Peyer's patch (tissue), 4 donors: ENCODE measurements around the gene EFCAB14. TPM values are rescaled to one million over a fixed set of nuclear protein-coding genes. Genes with fewer than 3 reads are reported as not detected.

Experiments used
- DNase-seq, 3 donors: peaks; one replicate each; pipeline ENCODE4 v3.0.0-alpha.2; 2017 to 2019
- H3K27ac ChIP-seq, 4 donors: fragments of 200-600 bp; sonication (generic); one replicate each; pipeline ENCODE4 v1.5.1; 2016 to 2019
- H3K27me3 ChIP-seq, 2 donors: fragments of 200-600 bp; sonication (generic); one replicate each; pipeline ENCODE4 v1.5.1; 2019
- H3K36me3 ChIP-seq, 3 donors: fragments of 200-600 bp; sonication (generic); one replicate each; pipeline ENCODE4 v1.5.1; 2016 to 2019
- H3K4me1 ChIP-seq, 4 donors: fragments of 200-600 bp; sonication (generic); one replicate each; pipeline ENCODE4 v1.5.1; 2016 to 2019
- H3K4me3 ChIP-seq, 4 donors: fragments of 200-600 bp; sonication (generic); 1 replicate in 3 of 4; 2 replicates in 1 of 4; pipeline ENCODE4 v1.5.1; 2016 to 2019; ENCODE audit warnings: mild to moderate bottlenecking in 1 of 4
- H3K9me3 ChIP-seq, 4 donors: fragments of 200-600 bp; sonication (generic); one replicate each; pipeline ENCODE4 v1.5.1; 2016 to 2019; ENCODE audit warnings: mild to moderate bottlenecking in 1 of 4
- POLR2A ChIP-seq, 2 donors: fragments of 450-650 bp; IDR thresholded peaks; one replicate each; pipeline ENCODE4 v1.5.1; 2017; ENCODE audit warnings: antibody characterized with exemption in 2 of 2, mild to moderate bottlenecking in 2 of 2, moderate library complexity in 2 of 2
- total RNA-seq, 4 donors: library from RNA; depleted of rRNA; stranded (reverse); fragments of >200 nt; gene quantifications; one replicate each; pipeline ENCODE4 v1.1.0, GENCODE V29; 2016
- TF ChIP-seq, protein P1 (sequence below), 6 experiments: fragments of 450-650 bp in 4 of 6; fragments of 200-600 bp in 2 of 6; sonication (generic) in 1 of 6; IDR thresholded peaks; one replicate each; pipeline ENCODE4 v1.5.1; 2017 to 2019; ENCODE audit warnings: antibody characterized with exemption in 6 of 6, mild to moderate bottlenecking in 3 of 6, moderate library complexity in 1 of 6

EFCAB14 gene
- total RNA-seq, 4 donors from 2014 or later: 86.6 to 153 (median 96.9) TPM

DNA sequence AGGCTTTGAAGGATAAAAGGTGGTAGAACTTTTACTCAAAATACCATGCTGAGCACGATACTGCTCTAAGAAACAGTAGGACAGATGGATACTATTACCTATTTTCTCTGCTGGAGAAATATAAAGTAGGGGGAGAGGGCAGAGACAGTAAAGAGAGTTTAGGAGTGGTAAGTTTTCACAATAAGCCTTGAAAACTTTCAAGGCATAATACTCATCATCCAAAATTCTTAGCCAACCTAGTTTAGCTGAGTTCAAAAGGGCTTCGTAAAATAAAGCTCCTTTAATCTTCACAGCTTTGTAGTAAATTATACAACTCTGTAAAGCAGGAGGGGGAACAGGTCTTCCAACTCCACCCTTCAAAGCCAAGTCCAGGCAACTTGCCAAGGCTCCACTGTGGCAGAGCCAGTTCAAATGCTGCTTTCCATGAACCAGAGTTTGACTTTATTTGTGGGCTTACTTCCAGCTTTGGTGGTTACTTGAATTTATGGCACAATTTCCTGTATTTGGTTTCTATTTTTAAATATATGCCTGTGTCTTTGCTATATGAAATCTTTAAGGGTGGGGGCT lies 31.7 kb downstream of the EFCAB14 start:
- no peak for TF ChIP-seq POLR2A (IDR thresholded peaks at IDR 0.05)
- TF ChIP-seq, protein P1, sequence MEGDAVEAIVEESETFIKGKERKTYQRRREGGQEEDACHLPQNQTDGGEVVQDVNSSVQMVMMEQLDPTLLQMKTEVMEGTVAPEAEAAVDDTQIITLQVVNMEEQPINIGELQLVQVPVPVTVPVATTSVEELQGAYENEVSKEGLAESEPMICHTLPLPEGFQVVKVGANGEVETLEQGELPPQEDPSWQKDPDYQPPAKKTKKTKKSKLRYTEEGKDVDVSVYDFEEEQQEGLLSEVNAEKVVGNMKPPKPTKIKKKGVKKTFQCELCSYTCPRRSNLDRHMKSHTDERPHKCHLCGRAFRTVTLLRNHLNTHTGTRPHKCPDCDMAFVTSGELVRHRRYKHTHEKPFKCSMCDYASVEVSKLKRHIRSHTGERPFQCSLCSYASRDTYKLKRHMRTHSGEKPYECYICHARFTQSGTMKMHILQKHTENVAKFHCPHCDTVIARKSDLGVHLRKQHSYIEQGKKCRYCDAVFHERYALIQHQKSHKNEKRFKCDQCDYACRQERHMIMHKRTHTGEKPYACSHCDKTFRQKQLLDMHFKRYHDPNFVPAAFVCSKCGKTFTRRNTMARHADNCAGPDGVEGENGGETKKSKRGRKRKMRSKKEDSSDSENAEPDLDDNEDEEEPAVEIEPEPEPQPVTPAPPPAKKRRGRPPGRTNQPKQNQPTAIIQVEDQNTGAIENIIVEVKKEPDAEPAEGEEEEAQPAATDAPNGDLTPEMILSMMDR (IDR thresholded peaks at IDR 0.05): no peak
- Histone ChIP-seq H3K27me3 (no peaks in the 10 kb centered on the region), H3K27ac (peak overlapping the region in 2 of 4 donors; percentile 15 to 24), H3K4me3 (no peak overlapping the region), H3K9me3 (no peaks in the 10 kb centered on the region), H3K4me1 (peaks cover 0 to 38% (median 3%) of the 10 kb centered on the region in 4 donors), H3K36me3 (peaks cover 0 to 82% (median 0%) of the 10 kb centered on the region in 3 donors)
- peak in 2 of 3 donors; percentile 81 to 84 for DNase-seq

DNA sequence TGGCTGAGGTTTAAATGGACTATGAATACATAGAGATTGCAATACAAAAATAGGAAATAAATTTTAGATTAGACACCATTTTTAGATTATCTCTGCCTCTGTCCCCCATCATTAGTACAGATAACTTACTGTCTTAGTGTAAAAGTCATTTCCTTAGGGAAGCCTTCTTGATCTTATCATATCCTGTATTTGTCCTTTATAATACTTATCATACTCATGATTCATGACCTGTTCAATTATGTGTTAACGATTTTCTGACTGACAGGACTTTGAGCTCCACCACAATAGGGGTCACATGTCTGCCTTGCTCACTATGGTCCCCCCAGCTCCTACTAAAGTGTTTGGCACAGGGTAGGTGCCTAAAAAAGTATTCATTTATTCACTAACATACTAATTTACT lies 32.7 kb downstream of the EFCAB14 start:
- no peak for DNase-seq
- H3K27me3 ChIP-seq: no peaks in the 10 kb centered on the region
- H3K27ac ChIP-seq: peak overlapping the region in 2 of 4 donors; percentile 24 to 41
- TF ChIP-seq POLR2A (IDR thresholded peaks at IDR 0.05): no peak
- TF ChIP-seq, protein P1 (IDR thresholded peaks at IDR 0.05): no peak
- peaks cover 0 to 38% (median 3%) of the 10 kb centered on the region in 4 donors for H3K4me1 ChIP-seq
- H3K4me3 ChIP-seq: no peak overlapping the region
- H3K36me3 ChIP-seq: peaks cover 0 to 81% (median 0%) of the 10 kb centered on the region in 3 donors
- H3K9me3 ChIP-seq: no peaks in the 10 kb centered on the region

DNA sequence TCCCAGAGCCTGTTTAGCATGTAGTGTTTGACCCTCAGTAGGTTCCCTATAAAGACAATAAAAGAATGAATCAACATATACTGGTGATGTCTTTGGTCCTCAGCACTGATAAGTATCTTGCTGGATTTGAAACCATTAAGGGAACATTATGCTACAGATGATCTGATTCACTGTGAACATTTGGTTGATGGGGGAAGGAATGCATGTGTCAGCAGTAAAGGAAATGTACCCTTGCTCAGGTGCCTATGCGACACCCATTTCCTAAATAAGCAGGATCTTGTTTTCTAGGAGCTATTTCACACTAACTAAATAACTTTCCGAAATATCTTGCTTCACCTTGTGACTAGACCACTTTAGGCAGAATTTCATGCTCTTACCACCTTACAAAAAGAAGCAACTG lies 34.2 kb downstream of the EFCAB14 start:
- TF ChIP-seq POLR2A (IDR thresholded peaks at IDR 0.05): no peak
- TF ChIP-seq, protein P1 (IDR thresholded peaks at IDR 0.05): no peak
- H3K36me3 ChIP-seq: peaks cover 0 to 83% (median 0%) of the 10 kb centered on the region in 3 donors
- no peaks in the 10 kb centered on the region for H3K27me3 ChIP-seq
- H3K4me3 ChIP-seq: no peak overlapping the region
- H3K4me1 ChIP-seq: peaks cover 0 to 38% (median 3%) of the 10 kb centered on the region in 4 donors
- DNase-seq: no peak
- H3K27ac ChIP-seq: no peak overlapping the region
- H3K9me3 ChIP-seq: no peaks in the 10 kb centered on the region

DNA sequence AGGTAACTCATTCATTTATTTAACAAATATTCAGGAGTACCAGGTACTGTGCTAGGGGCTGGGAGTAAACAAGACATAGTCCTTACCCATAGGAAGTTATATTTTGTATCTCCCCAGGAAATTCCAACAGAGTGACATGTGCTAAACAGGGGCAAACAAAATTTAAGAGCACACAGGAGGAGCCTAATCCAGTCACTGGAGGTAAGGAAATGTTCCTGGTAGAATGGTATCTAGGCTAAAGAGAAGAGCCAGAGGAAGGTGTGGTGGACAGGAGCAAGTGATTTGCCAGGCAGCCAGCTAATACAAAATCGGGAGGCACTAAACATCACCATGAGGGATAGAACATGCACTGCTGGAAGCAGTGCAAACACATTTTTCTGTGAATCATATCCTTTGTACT lies 36.9 kb downstream of the EFCAB14 start:
- no peak for DNase-seq
- no peaks in the 10 kb centered on the region for H3K27me3 ChIP-seq
- H3K27ac ChIP-seq: no peak overlapping the region
- peaks cover 0 to 80% (median 0%) of the 10 kb centered on the region in 3 donors for H3K36me3 ChIP-seq
- no peak overlapping the region for H3K4me3 ChIP-seq
- TF ChIP-seq, protein P1 (IDR thresholded peaks at IDR 0.05): no peak
- no peak for TF ChIP-seq POLR2A (IDR thresholded peaks at IDR 0.05)
- no peaks in the 10 kb centered on the region for H3K9me3 ChIP-seq
- H3K4me1 ChIP-seq: peaks cover 0 to 19% (median 3%) of the 10 kb centered on the region in 4 donors

DNA sequence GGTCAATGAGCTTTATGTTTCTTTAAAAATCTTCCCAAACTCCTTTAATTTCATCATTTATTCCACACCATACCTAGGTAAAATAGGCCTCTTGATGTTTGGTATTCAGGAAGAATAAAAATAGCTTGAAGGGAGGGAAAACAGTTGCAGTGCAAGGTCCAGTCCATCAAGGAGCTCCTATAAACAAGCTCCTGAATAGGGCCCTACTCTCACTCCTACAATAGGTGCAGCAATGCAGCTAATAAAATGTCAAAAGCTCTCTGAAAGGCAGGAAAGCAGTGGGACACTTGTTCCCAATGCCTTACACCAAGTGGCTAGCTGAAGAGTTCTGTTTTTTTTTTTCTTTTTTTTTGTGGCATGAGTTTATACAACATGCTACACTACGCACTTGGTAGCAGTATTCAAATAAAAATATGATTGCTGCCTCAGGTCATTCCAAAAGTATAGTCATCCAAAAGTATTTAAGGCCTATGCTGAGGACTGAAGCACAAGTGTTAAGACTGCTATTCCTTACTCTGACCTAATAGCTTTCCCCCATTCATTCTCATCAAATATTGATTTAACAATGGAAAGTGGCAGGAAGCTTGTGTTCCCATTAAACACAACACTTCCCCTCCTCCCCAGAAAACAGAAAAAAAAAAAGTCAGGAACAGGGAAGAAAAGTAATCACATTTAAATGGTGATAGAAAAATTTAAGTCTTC lies 37.4 kb downstream of the EFCAB14 start:
- no peaks in the 10 kb centered on the region for H3K27me3 ChIP-seq
- peaks cover 0 to 13% (median 3%) of the 10 kb centered on the region in 4 donors for H3K4me1 ChIP-seq
- H3K27ac ChIP-seq: no peak overlapping the region
- H3K4me3 ChIP-seq: no peak overlapping the region
- no peaks in the 10 kb centered on the region for H3K9me3 ChIP-seq
- peaks cover 0 to 81% (median 0%) of the 10 kb centered on the region in 3 donors for H3K36me3 ChIP-seq
- TF ChIP-seq POLR2A (IDR thresholded peaks at IDR 0.05): no peak
- TF ChIP-seq, protein P1 (IDR thresholded peaks at IDR 0.05): no peak
- DNase-seq: no peak
